Measurements from ENCODE around the gene GNAS. TPM values are rescaled to one million over a fixed set of nuclear protein-coding genes. Genes with fewer than 3 reads are reported as not detected.

The GNAS gene
- total RNA-seq, 2 experiments from 2014 or later = 1,245 to 1,317 TPM

- intact Hi-C loops (cut with DNase I, micrococcal nuclease) = loop anchor here in 1 of 2 experiments (10.0 kb wide), 1 partner anchor 591 kb away; the partner anchor contains the start of gene RAB22A
- Mint-ChIP-seq H3K4me1 (ENCODE audit: low read depth) (peaks cover 83% of the 10 kb centered on the region), H3K4me3 (peak overlapping the region; percentile 90), H3K36me3 (ENCODE audit: low read depth) (peaks cover 88% of the 10 kb centered on the region), H3K27ac (peak overlapping the region; percentile 99), H3K9me3 (no peaks in the 10 kb centered on the region), H3K27me3 (no peaks in the 10 kb centered on the region)
- no peak overlapping the region for H3K27ac ChIP-seq (ENCODE audit: low read depth in 1 of 2, low read length in 2 of 2)
- ATAC-seq (ENCODE audit: poor library complexity) (no peak), DNase-seq (peak in 2 of 14 experiments; percentile 34 to 40)
- H3K36me3 ChIP-seq (ENCODE audit: insufficient read depth, low read length) = peaks cover 30% of the 10 kb centered on the region
- no peak for TF ChIP-seq CTCF (IDR thresholded peaks at IDR 0.05)
- H3K4me3 ChIP-seq (ENCODE audit: low read length) = no peak overlapping the region
- ChIA-PET CTCF (interaction anchor here (1.4 kb wide), 1 partner anchor 8 kb away, joined by 3 read pairs; no protein-coding TSS in a partner anchor), POLR2A (interaction anchor here (0.7 kb wide), 1 partner anchor 490 kb away, joined by 4 read pairs; no protein-coding TSS in a partner anchor)
- H3K27me3 ChIP-seq (ENCODE audit: control insufficient read depth in 1 of 2, insufficient read depth in 2 of 2, low read length in 2 of 2) = no peaks in the 10 kb centered on the region
- peaks cover 25% of the 10 kb centered on the region for H3K4me1 ChIP-seq (ENCODE audit: insufficient read depth, low read length)
- no peaks in the 10 kb centered on the region for H3K9me3 ChIP-seq (ENCODE audit: control insufficient read depth in 1 of 2, insufficient read depth in 1 of 2, low read length in 2 of 2)
These were observed 43.1 kb downstream of the GNAS start for GRCh38 chr20:58895448-58896180.

GRCh38 chr20:58896820-58897219 lies 44.3 kb downstream of the GNAS start:
- CTCF ChIA-PET = no interaction called here
- H3K9me3 Mint-ChIP-seq = no peaks in the 10 kb centered on the region
- POLR2A ChIA-PET = interaction anchor here (0.7 to 1.0 kb wide), 4 partner anchors 8 to 136 kb away, joined by 3 read pairs; no protein-coding TSS in a partner anchor
- no peak for TF ChIP-seq CTCF (IDR thresholded peaks at IDR 0.05)
- H3K4me3 ChIP-seq (ENCODE audit: low read length) = no peak overlapping the region
- H3K36me3 ChIP-seq (ENCODE audit: insufficient read depth, low read length) = peaks cover 34% of the 10 kb centered on the region
- no peak overlapping the region for H3K27ac ChIP-seq (ENCODE audit: low read depth in 1 of 2, low read length in 2 of 2)
- H3K4me3 Mint-ChIP-seq = peak overlapping the region; percentile 68
- intact Hi-C loops (cut with DNase I, micrococcal nuclease) = loop anchor here in 1 of 2 experiments (10.0 kb wide), 1 partner anchor 592 kb away; the partner anchor contains the start of gene RAB22A
- DNase-seq = no peak
- peaks cover 94% of the 10 kb centered on the region for H3K4me1 Mint-ChIP-seq (ENCODE audit: low read depth)
- no peaks in the 10 kb centered on the region for H3K27me3 Mint-ChIP-seq
- peak overlapping the region; percentile 99 for H3K27ac Mint-ChIP-seq
- peaks cover 25% of the 10 kb centered on the region for H3K4me1 ChIP-seq (ENCODE audit: insufficient read depth, low read length)
- no peaks in the 10 kb centered on the region for H3K27me3 ChIP-seq (ENCODE audit: control insufficient read depth in 1 of 2, insufficient read depth in 2 of 2, low read length in 2 of 2)
- H3K36me3 Mint-ChIP-seq (ENCODE audit: low read depth) = peaks cover 97% of the 10 kb centered on the region
- ATAC-seq (ENCODE audit: poor library complexity) = no peak
- H3K9me3 ChIP-seq (ENCODE audit: control insufficient read depth in 1 of 2, insufficient read depth in 1 of 2, low read length in 2 of 2) = no peaks in the 10 kb centered on the region

- Histone ChIP-seq H3K27ac (ENCODE audit: low read depth in 1 of 2, low read length in 2 of 2) (no peak overlapping the region), H3K36me3 (ENCODE audit: insufficient read depth, low read length) (peaks cover 40% of the 10 kb centered on the region)
- POLR2A ChIA-PET = interaction anchor here (0.7 to 1.2 kb wide), 5 partner anchors 9 to 325 kb away, joined by 3 to 4 read pairs (median 3); no protein-coding TSS in a partner anchor
These were observed 45.0 kb downstream of the GNAS start for GRCh38 chr20:58897488-58897887.

More at GRCh38 chr20:58897488-58897887, 45.0 kb downstream of the GNAS start:
- ATAC-seq (ENCODE audit: poor library complexity) (no peak), DNase-seq (no peak)
- H3K4me3 ChIP-seq (ENCODE audit: low read length) = no peak overlapping the region
- no peaks in the 10 kb centered on the region for H3K27me3 Mint-ChIP-seq
- CTCF ChIA-PET = interaction anchor here (1.0 kb wide), 2 partner anchors 9 to 10 kb away, joined by 3 to 4 read pairs; no protein-coding TSS in a partner anchor
- H3K4me1 Mint-ChIP-seq (ENCODE audit: low read depth) = peaks cover 95% of the 10 kb centered on the region
- intact Hi-C loops (cut with DNase I, micrococcal nuclease) = loop anchor here in 1 of 2 experiments (10.0 kb wide), 1 partner anchor 593 kb away; the partner anchor contains the start of gene RAB22A
- no peaks in the 10 kb centered on the region for H3K9me3 ChIP-seq (ENCODE audit: control insufficient read depth in 1 of 2, insufficient read depth in 1 of 2, low read length in 2 of 2)
- H3K36me3 Mint-ChIP-seq (ENCODE audit: low read depth) = peaks cover 97% of the 10 kb centered on the region
- peaks cover 28% of the 10 kb centered on the region for H3K4me1 ChIP-seq (ENCODE audit: insufficient read depth, low read length)
- peak overlapping the region; percentile 68 for H3K4me3 Mint-ChIP-seq
- peak overlapping the region; percentile 99 for H3K27ac Mint-ChIP-seq
- TF ChIP-seq CTCF (IDR thresholded peaks at IDR 0.05) = no peak
- no peaks in the 10 kb centered on the region for H3K27me3 ChIP-seq (ENCODE audit: control insufficient read depth in 1 of 2, insufficient read depth in 2 of 2, low read length in 2 of 2)
- no peaks in the 10 kb centered on the region for H3K9me3 Mint-ChIP-seq

Measured in CD4-positive, alpha-beta T cell (primary cell).